ENCODE results near the gene FBLN2.

The FBLN2 gene

GRCh38 chr3:13659221-13659969 is 110.5 kb downstream of the FBLN2 start:
- no peak for DNase-seq (ENCODE audit: low spot score)
- no peak for TF ChIP-seq CTCF (IDR thresholded peaks at IDR 0.05; ENCODE audit: extremely low read depth, missing control alignments)

- TF ChIP-seq CTCF (IDR thresholded peaks at IDR 0.05; ENCODE audit: extremely low read depth, missing control alignments) = no peak
- DNase-seq (ENCODE audit: low spot score) = no peak
Measured at GRCh38 chr3:13660042-13660874, 111.3 kb downstream of the FBLN2 start.

GRCh38 chr3:13661121-13661520 is 112.2 kb downstream of the FBLN2 start:
- TF ChIP-seq CTCF (IDR thresholded peaks at IDR 0.05; ENCODE audit: extremely low read depth, missing control alignments) = no peak
- DNase-seq (ENCODE audit: low spot score) = no peak

GRCh38 chr3:13662238-13662847 is 113.4 kb downstream of the FBLN2 start:
- DNase-seq (ENCODE audit: low spot score) = no peak
- no peak for TF ChIP-seq CTCF (IDR thresholded peaks at IDR 0.05; ENCODE audit: extremely low read depth, missing control alignments)

GRCh38 chr3:13663781-13664535 is 115.0 kb downstream of the FBLN2 start:
- DNase-seq (ENCODE audit: low spot score) = no peak
- no peak for TF ChIP-seq CTCF (IDR thresholded peaks at IDR 0.05; ENCODE audit: extremely low read depth, missing control alignments)

- no peak for DNase-seq (ENCODE audit: low spot score)
- no peak for TF ChIP-seq CTCF (IDR thresholded peaks at IDR 0.05; ENCODE audit: extremely low read depth, missing control alignments)
Measured at GRCh38 chr3:13665582-13666226, 116.8 kb downstream of the FBLN2 start.

All from GM20000 (cell line).